DOHH2 (cell line): Measurements from ENCODE around the gene CIAO2B.

Experiments
- H3F3A ChIP-seq: fragments of 200-600 bp; sonication (generic), shearing (Covaris generic); 2 replicates; pipeline ENCODE4 v1.6.0; 2016; ENCODE audit warnings: antibody characterized with exemption, mild to moderate bottlenecking; ENCODE audit not compliant: control insufficient read depth, insufficient read depth
- H3K27ac ChIP-seq: fragments of 200-600 bp; sonication (generic); 2 replicates; pipeline ENCODE4 v1.5.1; 2014; ENCODE audit warnings: low read depth, mild to moderate bottlenecking, low read length, moderate library complexity
- H3K27me3 ChIP-seq: fragments of 200-600 bp; sonication (generic); 2 replicates; pipeline ENCODE4 v1.6.1; 2014; ENCODE audit warnings: mild to moderate bottlenecking, low read length, mixed read lengths; ENCODE audit not compliant: control insufficient read depth
- H3K36me3 ChIP-seq: fragments of 200-600 bp; sonication (generic); 2 replicates; pipeline ENCODE4 v1.6.1; 2014; ENCODE audit warnings: mild to moderate bottlenecking, low read length, moderate library complexity, mixed read lengths; ENCODE audit not compliant: control insufficient read depth
- H3K4me1 ChIP-seq: fragments of 200-600 bp; sonication (generic); 2 replicates; pipeline ENCODE4 v1.6.1; 2014; ENCODE audit warnings: mild to moderate bottlenecking, low read length, mixed read lengths; ENCODE audit not compliant: control insufficient read depth
- H3K4me2 ChIP-seq: fragments of 200-600 bp; sonication (generic); 2 replicates; pipeline ENCODE4 v1.6.0; 2014; ENCODE audit warnings: mild to moderate bottlenecking, low read length, moderate library complexity
- H3K4me3 ChIP-seq: fragments of 200-600 bp; sonication (generic); 2 replicates; pipeline ENCODE4 v1.5.1; 2014; ENCODE audit warnings: mild to moderate bottlenecking, low read length, mixed read lengths
- H3K79me2 ChIP-seq: fragments of 200-600 bp; sonication (generic); 2 replicates; pipeline ENCODE4 v1.6.1; 2014; ENCODE audit warnings: mild to moderate bottlenecking, low read length, mixed read lengths; ENCODE audit not compliant: control insufficient read depth
- H3K9me2 ChIP-seq: fragments of 200-600 bp; sonication (generic); replicated peaks from 2 replicates; pipeline ENCODE4 v1.6.1; 2014; ENCODE audit warnings: mild to moderate bottlenecking, low read length, mixed read lengths; ENCODE audit not compliant: control insufficient read depth
- H3K9me3 ChIP-seq: fragments of 200-600 bp; sonication (generic); 2 replicates; pipeline ENCODE4 v1.6.1; 2014; ENCODE audit warnings: antibody characterized with exemption, low read length, mixed read lengths; ENCODE audit not compliant: control insufficient read depth, insufficient read depth
- H4K20me1 ChIP-seq: fragments of 200-600 bp; sonication (generic); 2 replicates; pipeline ENCODE4 v1.6.0; 2014; ENCODE audit warnings: low read depth, mild to moderate bottlenecking, antibody characterized with exemption, low read length, moderate library complexity; ENCODE audit not compliant: control insufficient read depth, insufficient read depth
- EZH2phosphoT487 ChIP-seq: fragments of 200-600 bp; sonication (generic); IDR thresholded peaks from 2 replicates; pipeline ENCODE4 v1.6.1; 2017; ENCODE audit warnings: borderline replicate concordance, mild to moderate bottlenecking, antibody characterized with exemption, low read length, moderate library complexity, mixed read lengths
- TF ChIP-seq, protein P1 (sequence below): fragments of 200-600 bp; sonication (generic); IDR thresholded peaks from one replicate; pipeline ENCODE4 v1.5.1; 2014; ENCODE audit warnings: antibody characterized with exemption, mild to moderate bottlenecking, low read depth, low read length; ENCODE audit not compliant: poor library complexity, severe bottlenecking

CIAO2B gene

DNA sequence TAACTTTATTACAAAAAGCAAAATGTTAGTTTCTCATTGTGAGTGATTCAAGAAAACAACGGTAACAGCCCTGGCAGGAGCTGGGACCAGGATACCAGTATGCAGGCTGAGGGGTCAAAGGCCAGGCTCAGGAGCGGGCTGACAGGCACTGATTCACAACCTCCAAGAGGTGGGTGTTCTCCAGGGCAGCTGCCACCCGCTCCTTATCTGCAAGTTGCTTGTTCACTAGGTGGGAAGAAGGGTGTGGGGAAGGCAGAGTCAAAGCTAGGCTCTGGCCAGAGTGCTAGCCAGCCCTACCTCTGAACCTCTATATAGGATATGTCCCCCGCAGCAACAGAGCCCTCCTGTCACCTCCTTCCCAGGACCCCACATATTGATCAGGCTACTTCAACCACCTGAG is 2.1 kb downstream of the CIAO2B start:
- Histone ChIP-seq H3K4me1 (peaks cover 22% of the 10 kb centered on the region), H3K9me2 (no peaks in the 10 kb centered on the region), H3K79me2 (peaks cover 40% of the 10 kb centered on the region), H3F3A (0 out of 2 replicates have a peak, but pooled peaks cover 3% of the 10 kb centered on the region), H3K36me3 (peaks cover 14% of the 10 kb centered on the region), H3K27me3 (no peaks in the 10 kb centered on the region), H3K4me2 (no peak overlapping the region), H3K9me3 (no peaks in the 10 kb centered on the region), H4K20me1 (peaks cover 5% of the 10 kb centered on the region; the same call in 1 of the 2 replicates), H3K27ac (no peak overlapping the region), H3K4me3 (no peak overlapping the region)
- TF ChIP-seq, protein P1, sequence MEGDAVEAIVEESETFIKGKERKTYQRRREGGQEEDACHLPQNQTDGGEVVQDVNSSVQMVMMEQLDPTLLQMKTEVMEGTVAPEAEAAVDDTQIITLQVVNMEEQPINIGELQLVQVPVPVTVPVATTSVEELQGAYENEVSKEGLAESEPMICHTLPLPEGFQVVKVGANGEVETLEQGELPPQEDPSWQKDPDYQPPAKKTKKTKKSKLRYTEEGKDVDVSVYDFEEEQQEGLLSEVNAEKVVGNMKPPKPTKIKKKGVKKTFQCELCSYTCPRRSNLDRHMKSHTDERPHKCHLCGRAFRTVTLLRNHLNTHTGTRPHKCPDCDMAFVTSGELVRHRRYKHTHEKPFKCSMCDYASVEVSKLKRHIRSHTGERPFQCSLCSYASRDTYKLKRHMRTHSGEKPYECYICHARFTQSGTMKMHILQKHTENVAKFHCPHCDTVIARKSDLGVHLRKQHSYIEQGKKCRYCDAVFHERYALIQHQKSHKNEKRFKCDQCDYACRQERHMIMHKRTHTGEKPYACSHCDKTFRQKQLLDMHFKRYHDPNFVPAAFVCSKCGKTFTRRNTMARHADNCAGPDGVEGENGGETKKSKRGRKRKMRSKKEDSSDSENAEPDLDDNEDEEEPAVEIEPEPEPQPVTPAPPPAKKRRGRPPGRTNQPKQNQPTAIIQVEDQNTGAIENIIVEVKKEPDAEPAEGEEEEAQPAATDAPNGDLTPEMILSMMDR: no peak
- no peak for TF ChIP-seq EZH2phosphoT487

DNA sequence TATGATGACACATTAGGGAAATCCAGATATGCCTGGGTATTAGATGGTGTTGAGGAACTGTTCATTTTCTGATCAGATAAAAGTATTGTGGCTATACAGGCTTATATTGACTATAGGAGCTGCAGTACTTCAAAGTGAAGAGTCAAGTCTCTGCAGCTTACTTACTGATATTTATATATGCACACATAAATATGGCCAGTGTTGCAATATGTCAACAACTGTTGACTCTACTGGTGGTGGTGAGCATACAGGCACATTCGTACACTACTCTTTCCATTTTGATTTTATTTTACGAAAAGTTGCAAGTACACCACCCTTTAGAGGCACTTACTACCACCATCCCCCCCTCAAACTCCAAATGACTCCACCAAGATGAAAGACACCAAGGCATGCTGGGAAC is 2.5 kb downstream of the CIAO2B start:
- no peak overlapping the region for H3K4me2 ChIP-seq
- H3F3A ChIP-seq: 0 out of 2 replicates have a peak, but pooled peaks cover 3% of the 10 kb centered on the region
- H3K9me2 ChIP-seq: no peaks in the 10 kb centered on the region
- peaks cover 40% of the 10 kb centered on the region for H3K79me2 ChIP-seq
- peaks cover 5% of the 10 kb centered on the region; the same call in 1 of the 2 replicates for H4K20me1 ChIP-seq
- no peaks in the 10 kb centered on the region for H3K27me3 ChIP-seq
- H3K9me3 ChIP-seq: no peaks in the 10 kb centered on the region
- no peak for TF ChIP-seq EZH2phosphoT487
- TF ChIP-seq, protein P1: no peak
- no peak overlapping the region for H3K27ac ChIP-seq
- peaks cover 14% of the 10 kb centered on the region for H3K36me3 ChIP-seq
- peaks cover 22% of the 10 kb centered on the region for H3K4me1 ChIP-seq
- no peak overlapping the region for H3K4me3 ChIP-seq

DNA sequence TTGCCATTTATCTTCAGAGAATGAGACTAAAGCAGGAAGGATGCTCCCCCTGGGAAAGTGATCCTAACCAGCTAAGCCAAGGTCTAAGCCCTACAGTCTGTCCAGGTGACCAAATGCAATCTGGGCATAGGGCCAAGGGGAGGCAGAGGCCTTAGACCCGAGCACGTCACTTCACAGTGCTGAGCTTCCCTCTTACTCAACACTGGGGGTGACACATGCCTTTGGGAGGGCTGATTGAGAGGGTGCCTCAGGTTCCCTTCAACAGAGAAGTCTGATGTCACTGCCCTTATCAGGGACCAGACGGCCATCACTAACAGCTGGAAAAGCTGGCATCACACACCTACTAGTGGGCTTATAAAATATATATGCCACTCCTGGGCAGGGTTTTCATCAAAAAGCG is 4.0 kb downstream of the CIAO2B start:
- peaks cover 14% of the 10 kb centered on the region for H3K36me3 ChIP-seq
- no peaks in the 10 kb centered on the region for H3K9me2 ChIP-seq
- 0 out of 2 replicates have a peak, but pooled peaks cover 3% of the 10 kb centered on the region for H3F3A ChIP-seq
- peaks cover 13% of the 10 kb centered on the region for H3K4me1 ChIP-seq
- no peak overlapping the region for H3K27ac ChIP-seq
- peaks cover 29% of the 10 kb centered on the region for H3K79me2 ChIP-seq
- peaks cover 13% of the 10 kb centered on the region for H3K27me3 ChIP-seq
- no peak for TF ChIP-seq EZH2phosphoT487
- TF ChIP-seq, protein P1: no peak
- H3K4me3 ChIP-seq: no peak overlapping the region
- peaks cover 5% of the 10 kb centered on the region; the same call in 1 of the 2 replicates for H4K20me1 ChIP-seq
- H3K4me2 ChIP-seq: no peak overlapping the region
- H3K9me3 ChIP-seq: no peaks in the 10 kb centered on the region
